SKM-1 (cell line): ENCODE results near the gene MRTFA.
"Not testable (repeated sequence)": the region's sequence is repeated elsewhere in the genome, so short reads cannot be mapped to it uniquely, and the experiment has no call there.

Source experiments
- DNase-seq: peaks from one replicate; lab custom pipeline; 2025; ENCODE audit not compliant: unreplicated experiment; lab: John Stamatoyannopoulos, UW

MRTFA gene

GRCh38 chr22:40597526-40598430, 38.7 kb downstream of the MRTFA start:
- no peak for DNase-seq

GRCh38 chr22:40595497-40596234, 40.9 kb downstream of the MRTFA start:
- DNase-seq = no peak

- no peak for DNase-seq
These were observed 41.6 kb downstream of the MRTFA start for GRCh38 chr22:40594924-40595323.

- DNase-seq = no peak
These were observed 42.2 kb downstream of the MRTFA start for GRCh38 chr22:40594346-40594745.

GRCh38 chr22:40593460-40594273, 42.9 kb downstream of the MRTFA start:
- DNase-seq = no peak

- DNase-seq = no peak
These were observed 44.0 kb downstream of the MRTFA start for GRCh38 chr22:40592352-40593113.

- DNase-seq = no peak
These were observed 47.8 kb downstream of the MRTFA start for GRCh38 chr22:40588726-40589125.

- no peak for DNase-seq
These were observed 49.7 kb downstream of the MRTFA start for GRCh38 chr22:40586781-40587180.

- no peak for DNase-seq
These were observed 51.2 kb downstream of the MRTFA start for GRCh38 chr22:40585310-40585751.

GRCh38 chr22:40584766-40585165, 51.8 kb downstream of the MRTFA start:
- DNase-seq = not testable (repeated sequence)

GRCh38 chr22:40583053-40583741, 53.3 kb downstream of the MRTFA start:
- no peak for DNase-seq

GRCh38 chr22:40582063-40582462, 54.5 kb downstream of the MRTFA start:
- DNase-seq = no peak

- DNase-seq = no peak
These were observed 55.9 kb downstream of the MRTFA start for GRCh38 chr22:40580631-40581030.

GRCh38 chr22:40578171-40578570, 58.3 kb downstream of the MRTFA start:
- no peak for DNase-seq

- DNase-seq = no peak
These were observed 63.5 kb downstream of the MRTFA start for GRCh38 chr22:40572976-40573375.

- no peak for DNase-seq
These were observed 64.6 kb downstream of the MRTFA start for GRCh38 chr22:40571887-40572286.

- no peak for DNase-seq
These were observed 68.7 kb downstream of the MRTFA start for GRCh38 chr22:40567626-40568328.

- DNase-seq = no peak
These were observed 69.4 kb downstream of the MRTFA start for GRCh38 chr22:40567106-40567505.

GRCh38 chr22:40560994-40561515, 75.5 kb downstream of the MRTFA start:
- DNase-seq = no peak
